Measurements from ENCODE around the gene ARHGAP32.

ARHGAP32 gene

DNA sequence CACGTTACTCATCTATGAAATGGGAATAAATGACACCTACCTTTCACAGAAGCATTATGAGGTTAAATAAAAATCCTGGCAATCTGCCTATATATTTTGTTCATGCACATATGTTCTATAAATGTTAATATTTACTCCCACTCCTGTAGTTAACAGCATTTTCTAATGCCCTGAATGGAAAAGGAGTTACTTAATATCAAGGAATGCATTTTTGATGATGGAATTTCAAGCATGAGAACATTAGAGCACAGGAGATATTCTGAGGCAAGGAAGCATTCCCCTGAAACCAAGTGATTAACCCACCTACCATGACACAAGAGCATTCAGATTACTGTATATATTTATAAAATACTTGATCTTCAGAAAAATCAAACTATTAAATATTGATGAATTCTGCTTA is 102.1 kb downstream of the ARHGAP32 start:
- no peak for TF ChIP-seq POLR2AphosphoS5 (IDR thresholded peaks at IDR 0.05; ENCODE audit: low read depth, low read length)
- TF ChIP-seq SIN3A (IDR thresholded peaks at IDR 0.05; ENCODE audit: borderline replicate concordance, insufficient read depth, low read length) = no peak
- TF ChIP-seq FOXP2 (optimal IDR thresholded peaks at IDR 0.05; ENCODE audit: borderline replicate concordance, extremely low read depth, extremely low read length, insufficient read depth) = no peak
- TF ChIP-seq, protein P1, sequence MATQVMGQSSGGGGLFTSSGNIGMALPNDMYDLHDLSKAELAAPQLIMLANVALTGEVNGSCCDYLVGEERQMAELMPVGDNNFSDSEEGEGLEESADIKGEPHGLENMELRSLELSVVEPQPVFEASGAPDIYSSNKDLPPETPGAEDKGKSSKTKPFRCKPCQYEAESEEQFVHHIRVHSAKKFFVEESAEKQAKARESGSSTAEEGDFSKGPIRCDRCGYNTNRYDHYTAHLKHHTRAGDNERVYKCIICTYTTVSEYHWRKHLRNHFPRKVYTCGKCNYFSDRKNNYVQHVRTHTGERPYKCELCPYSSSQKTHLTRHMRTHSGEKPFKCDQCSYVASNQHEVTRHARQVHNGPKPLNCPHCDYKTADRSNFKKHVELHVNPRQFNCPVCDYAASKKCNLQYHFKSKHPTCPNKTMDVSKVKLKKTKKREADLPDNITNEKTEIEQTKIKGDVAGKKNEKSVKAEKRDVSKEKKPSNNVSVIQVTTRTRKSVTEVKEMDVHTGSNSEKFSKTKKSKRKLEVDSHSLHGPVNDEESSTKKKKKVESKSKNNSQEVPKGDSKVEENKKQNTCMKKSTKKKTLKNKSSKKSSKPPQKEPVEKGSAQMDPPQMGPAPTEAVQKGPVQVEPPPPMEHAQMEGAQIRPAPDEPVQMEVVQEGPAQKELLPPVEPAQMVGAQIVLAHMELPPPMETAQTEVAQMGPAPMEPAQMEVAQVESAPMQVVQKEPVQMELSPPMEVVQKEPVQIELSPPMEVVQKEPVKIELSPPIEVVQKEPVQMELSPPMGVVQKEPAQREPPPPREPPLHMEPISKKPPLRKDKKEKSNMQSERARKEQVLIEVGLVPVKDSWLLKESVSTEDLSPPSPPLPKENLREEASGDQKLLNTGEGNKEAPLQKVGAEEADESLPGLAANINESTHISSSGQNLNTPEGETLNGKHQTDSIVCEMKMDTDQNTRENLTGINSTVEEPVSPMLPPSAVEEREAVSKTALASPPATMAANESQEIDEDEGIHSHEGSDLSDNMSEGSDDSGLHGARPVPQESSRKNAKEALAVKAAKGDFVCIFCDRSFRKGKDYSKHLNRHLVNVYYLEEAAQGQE (IDR thresholded peaks at IDR 0.05; ENCODE audit: insufficient read depth in 1 of 2, low read depth in 2 of 2, low read length in 2 of 2) = no peak
- TF ChIP-seq TAF1 (IDR thresholded peaks at IDR 0.05; ENCODE audit: borderline replicate concordance, insufficient read depth, low read length) = no peak

DNA sequence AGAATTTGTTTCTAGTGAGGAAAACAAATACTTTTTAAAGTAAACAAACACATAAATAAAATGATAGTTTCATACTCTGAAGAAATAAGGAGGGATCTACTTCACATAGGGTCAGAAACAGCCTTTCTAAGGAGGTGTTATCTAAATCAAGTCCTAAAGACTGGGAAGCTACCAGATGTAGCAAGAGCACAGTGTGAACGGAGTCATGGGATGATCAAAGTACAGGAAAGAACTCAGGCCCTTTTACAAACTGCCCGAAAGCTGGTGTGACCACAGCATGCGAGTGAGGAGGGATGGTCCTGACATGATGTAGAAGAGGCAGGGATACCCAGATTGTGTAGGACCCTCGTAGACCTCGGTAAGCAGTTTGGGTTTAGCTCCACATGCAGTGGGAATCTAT is 102.8 kb downstream of the ARHGAP32 start:
- no peak for TF ChIP-seq SIN3A (IDR thresholded peaks at IDR 0.05; ENCODE audit: borderline replicate concordance, insufficient read depth, low read length)
- TF ChIP-seq POLR2AphosphoS5 (IDR thresholded peaks at IDR 0.05; ENCODE audit: low read depth, low read length) = no peak
- TF ChIP-seq TAF1 (IDR thresholded peaks at IDR 0.05; ENCODE audit: borderline replicate concordance, insufficient read depth, low read length) = no peak
- no peak for TF ChIP-seq FOXP2 (optimal IDR thresholded peaks at IDR 0.05; ENCODE audit: borderline replicate concordance, extremely low read depth, extremely low read length, insufficient read depth)
- TF ChIP-seq, protein P1 (IDR thresholded peaks at IDR 0.05; ENCODE audit: insufficient read depth in 1 of 2, low read depth in 2 of 2, low read length in 2 of 2) = no peak

DNA sequence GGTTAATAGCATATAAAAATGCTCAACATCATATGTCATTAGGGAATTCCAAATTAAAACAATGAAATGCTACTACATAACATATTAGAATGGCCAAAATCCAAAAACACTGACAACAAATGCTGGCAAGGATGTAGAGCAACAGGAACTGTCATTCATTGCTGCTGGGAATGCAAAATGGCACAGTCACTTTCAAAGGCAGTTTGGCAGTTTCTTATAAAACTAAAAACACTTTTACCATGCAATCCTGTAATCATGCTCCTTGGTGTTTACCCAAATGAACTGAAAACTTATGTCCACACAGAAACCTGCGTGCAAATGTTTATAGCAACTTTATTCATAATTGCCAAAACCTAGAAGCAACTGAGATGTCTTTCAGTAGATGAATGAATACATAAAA is 105.1 kb downstream of the ARHGAP32 start:
- TF ChIP-seq SIN3A (IDR thresholded peaks at IDR 0.05; ENCODE audit: borderline replicate concordance, insufficient read depth, low read length) (no peak), FOXP2 (optimal IDR thresholded peaks at IDR 0.05; ENCODE audit: borderline replicate concordance, extremely low read depth, extremely low read length, insufficient read depth) (no peak), TAF1 (IDR thresholded peaks at IDR 0.05; ENCODE audit: borderline replicate concordance, insufficient read depth, low read length) (no peak), POLR2AphosphoS5 (IDR thresholded peaks at IDR 0.05; ENCODE audit: low read depth, low read length) (no peak)
- TF ChIP-seq, protein P1 (IDR thresholded peaks at IDR 0.05; ENCODE audit: insufficient read depth in 1 of 2, low read depth in 2 of 2, low read length in 2 of 2) = no peak

DNA sequence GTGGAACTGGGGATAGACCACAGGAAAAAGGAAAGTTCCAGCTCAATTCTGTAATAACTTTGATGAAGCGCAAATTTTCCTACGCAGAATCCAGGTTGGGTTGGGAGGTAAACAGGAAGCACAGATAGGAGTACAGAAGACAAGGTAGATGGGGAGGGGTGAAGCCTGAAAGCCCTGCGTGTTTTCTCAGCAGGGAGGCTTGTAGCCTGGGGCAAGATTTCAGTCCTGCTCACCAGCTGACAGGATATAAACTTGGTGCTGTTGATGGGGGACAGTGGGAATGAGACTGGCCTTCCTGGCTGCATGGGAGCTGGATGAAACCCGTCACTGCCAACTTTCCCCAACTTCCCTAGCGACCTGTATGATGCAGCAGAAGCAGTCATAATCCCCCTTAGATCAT is 114.9 kb downstream of the ARHGAP32 start:
- TF ChIP-seq, protein P1 (IDR thresholded peaks at IDR 0.05; ENCODE audit: insufficient read depth in 1 of 2, low read depth in 2 of 2, low read length in 2 of 2) = no peak
- TF ChIP-seq SIN3A (IDR thresholded peaks at IDR 0.05; ENCODE audit: borderline replicate concordance, insufficient read depth, low read length) = no peak
- no peak for TF ChIP-seq FOXP2 (optimal IDR thresholded peaks at IDR 0.05; ENCODE audit: borderline replicate concordance, extremely low read depth, extremely low read length, insufficient read depth)
- no peak for TF ChIP-seq POLR2AphosphoS5 (IDR thresholded peaks at IDR 0.05; ENCODE audit: low read depth, low read length)
- TF ChIP-seq TAF1 (IDR thresholded peaks at IDR 0.05; ENCODE audit: borderline replicate concordance, insufficient read depth, low read length) = no peak

DNA sequence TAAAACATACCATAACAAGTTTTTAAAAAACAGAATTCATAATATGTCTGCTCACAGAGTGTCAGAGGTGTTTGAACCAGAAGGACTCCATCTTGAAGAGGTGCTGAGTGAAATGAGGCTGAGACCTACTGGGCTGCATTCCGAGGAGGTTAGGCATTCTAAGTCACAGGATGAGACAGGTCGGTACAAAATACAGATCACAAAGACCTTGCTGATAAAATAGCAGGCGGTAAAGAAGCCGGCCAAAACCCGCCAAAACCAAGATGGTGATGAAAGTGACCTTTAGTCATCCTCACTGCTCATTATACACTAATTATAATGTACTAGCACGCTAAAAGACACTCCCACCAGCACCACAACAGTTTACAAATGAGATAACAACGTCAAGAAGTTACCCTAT is 116.4 kb downstream of the ARHGAP32 start:
- TF ChIP-seq FOXP2 (optimal IDR thresholded peaks at IDR 0.05; ENCODE audit: borderline replicate concordance, extremely low read depth, extremely low read length, insufficient read depth) (no peak), TAF1 (IDR thresholded peaks at IDR 0.05; ENCODE audit: borderline replicate concordance, insufficient read depth, low read length) (no peak), SIN3A (IDR thresholded peaks at IDR 0.05; ENCODE audit: borderline replicate concordance, insufficient read depth, low read length) (no peak), POLR2AphosphoS5 (IDR thresholded peaks at IDR 0.05; ENCODE audit: low read depth, low read length) (no peak)
- TF ChIP-seq, protein P1 (IDR thresholded peaks at IDR 0.05; ENCODE audit: insufficient read depth in 1 of 2, low read depth in 2 of 2, low read length in 2 of 2) = no peak

All from PFSK-1 (cell line).